ENCODE measurements around the gene LGMN. TPM values are rescaled to one million over a fixed set of nuclear protein-coding genes. Genes with fewer than 3 reads are reported as not detected.
"Not testable (repeated sequence)": the region's sequence is repeated elsewhere in the genome, so short reads cannot be mapped to it uniquely, and the experiment has no call there.

LGMN gene
- total RNA-seq, 2 experiments from 2014 or later = 2.1 to 2.3 TPM

GRCh38 chr14:92774572-92774971 lies 26.1 kb upstream of the LGMN start:
- H3K27ac Mint-ChIP-seq = no peak overlapping the region
- H3K4me1 Mint-ChIP-seq (ENCODE audit: low read depth) = peaks cover 12% of the 10 kb centered on the region
- ChIA-PET POLR2A (no interaction called here), CTCF (no interaction called here)
- DNase-seq (no peak), ATAC-seq (no peak)
- H3K36me3 Mint-ChIP-seq (ENCODE audit: low read depth) = no peaks in the 10 kb centered on the region
- peaks cover 4% of the 10 kb centered on the region for H3K27me3 Mint-ChIP-seq
- TF ChIP-seq, protein P1, sequence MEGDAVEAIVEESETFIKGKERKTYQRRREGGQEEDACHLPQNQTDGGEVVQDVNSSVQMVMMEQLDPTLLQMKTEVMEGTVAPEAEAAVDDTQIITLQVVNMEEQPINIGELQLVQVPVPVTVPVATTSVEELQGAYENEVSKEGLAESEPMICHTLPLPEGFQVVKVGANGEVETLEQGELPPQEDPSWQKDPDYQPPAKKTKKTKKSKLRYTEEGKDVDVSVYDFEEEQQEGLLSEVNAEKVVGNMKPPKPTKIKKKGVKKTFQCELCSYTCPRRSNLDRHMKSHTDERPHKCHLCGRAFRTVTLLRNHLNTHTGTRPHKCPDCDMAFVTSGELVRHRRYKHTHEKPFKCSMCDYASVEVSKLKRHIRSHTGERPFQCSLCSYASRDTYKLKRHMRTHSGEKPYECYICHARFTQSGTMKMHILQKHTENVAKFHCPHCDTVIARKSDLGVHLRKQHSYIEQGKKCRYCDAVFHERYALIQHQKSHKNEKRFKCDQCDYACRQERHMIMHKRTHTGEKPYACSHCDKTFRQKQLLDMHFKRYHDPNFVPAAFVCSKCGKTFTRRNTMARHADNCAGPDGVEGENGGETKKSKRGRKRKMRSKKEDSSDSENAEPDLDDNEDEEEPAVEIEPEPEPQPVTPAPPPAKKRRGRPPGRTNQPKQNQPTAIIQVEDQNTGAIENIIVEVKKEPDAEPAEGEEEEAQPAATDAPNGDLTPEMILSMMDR (IDR thresholded peaks at IDR 0.05) = no peak
- no peak overlapping the region for H3K4me3 Mint-ChIP-seq
- intact Hi-C loops (cut with micrococcal nuclease) = no loop called here
- no peaks in the 10 kb centered on the region for H3K9me3 Mint-ChIP-seq

GRCh38 chr14:92770484-92770883 lies 22.1 kb upstream of the LGMN start:
- no peak for DNase-seq
- H3K36me3 Mint-ChIP-seq (ENCODE audit: low read depth) = no peaks in the 10 kb centered on the region
- H3K4me3 Mint-ChIP-seq = no peak overlapping the region
- intact Hi-C loops (cut with micrococcal nuclease) = no loop called here
- POLR2A ChIA-PET = no interaction called here
- H3K9me3 Mint-ChIP-seq = no peaks in the 10 kb centered on the region
- CTCF ChIA-PET = interaction anchor here (3.2 kb wide), 1 partner anchor 55 kb away, joined by 9 read pairs; no protein-coding TSS in a partner anchor
- no peak for ATAC-seq
- no peak overlapping the region for H3K27ac Mint-ChIP-seq
- peaks cover 9% of the 10 kb centered on the region for H3K27me3 Mint-ChIP-seq
- TF ChIP-seq, protein P1 (IDR thresholded peaks at IDR 0.05) = no peak
- H3K4me1 Mint-ChIP-seq (ENCODE audit: low read depth) = peaks cover 26% of the 10 kb centered on the region

- Mint-ChIP-seq H3K27me3 (peaks cover 11% of the 10 kb centered on the region), H3K27ac (no peak overlapping the region), H3K36me3 (ENCODE audit: low read depth) (no peaks in the 10 kb centered on the region), H3K4me3 (no peak overlapping the region), H3K4me1 (ENCODE audit: low read depth) (peaks cover 18% of the 10 kb centered on the region), H3K9me3 (no peaks in the 10 kb centered on the region)
- TF ChIP-seq, protein P1 (IDR thresholded peaks at IDR 0.05) = no peak
- intact Hi-C loops (cut with micrococcal nuclease) = loop anchor here (5.0 kb wide), 1 partner anchor 36 kb away; no protein-coding TSS in a partner anchor
- POLR2A ChIA-PET = interaction anchor here (0.6 to 1.5 kb wide), 3 partner anchors 18 to 483 kb away, joined by 3 to 5 read pairs (median 5); partner anchors contain the start of gene GOLGA5
- CTCF ChIA-PET = no interaction called here
- DNase-seq (no peak), ATAC-seq (no peak)
Observed at GRCh38 chr14:92768795-92769194, 20.4 kb upstream of the LGMN start.

DNA sequence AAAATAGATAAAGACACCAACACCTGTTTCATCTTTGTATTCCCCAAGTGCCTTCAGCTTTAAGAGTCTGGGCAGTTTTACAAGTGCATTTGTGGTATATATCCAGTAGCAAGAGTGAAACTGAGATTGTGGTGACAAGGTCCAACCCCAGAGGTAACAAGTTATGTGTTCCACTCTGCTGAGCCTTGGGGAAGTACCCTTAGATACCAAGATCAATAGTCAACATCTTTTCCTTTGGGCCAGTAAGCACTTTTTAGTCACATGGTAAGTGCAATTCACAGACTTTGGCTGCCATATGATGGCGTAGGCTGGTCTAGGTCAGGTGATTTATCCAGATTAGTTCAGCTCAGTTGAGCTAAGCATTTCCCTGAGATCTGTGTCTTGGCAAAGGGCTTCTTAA lies 19.8 kb upstream of the LGMN start:
- not testable (repeated sequence) for H3K4me3 Mint-ChIP-seq; H3K9me3 Mint-ChIP-seq; H3K36me3 Mint-ChIP-seq (ENCODE audit: low read depth); H3K27ac Mint-ChIP-seq
- DNase-seq = peak; percentile 77
- intact Hi-C loops (cut with micrococcal nuclease) = loop anchor here (5.0 kb wide), 1 partner anchor 36 kb away; no protein-coding TSS in a partner anchor
- ChIA-PET CTCF (interaction anchor here (1.4 kb wide), 1 partner anchor 15 kb away, joined by 3 read pairs; no protein-coding TSS in a partner anchor), POLR2A (interaction anchor here (0.6 to 1.7 kb wide), 3 partner anchors 8 to 34 kb away, joined by 3 to 5 read pairs (median 5); no protein-coding TSS in a partner anchor)
- Mint-ChIP-seq H3K4me1 (ENCODE audit: low read depth) (peaks cover 18% of the 10 kb centered on the region), H3K27me3 (peaks cover 12% of the 10 kb centered on the region)
- peak; percentile 95 for ATAC-seq

- ATAC-seq; H3K36me3 Mint-ChIP-seq (ENCODE audit: low read depth); H3K27ac Mint-ChIP-seq; intact Hi-C loops (cut with micrococcal nuclease); POLR2A ChIA-PET; H3K9me3 Mint-ChIP-seq; H3K4me3 Mint-ChIP-seq; DNase-seq: not testable (repeated sequence)
- H3K4me1 Mint-ChIP-seq (ENCODE audit: low read depth) = peaks cover 39% of the 10 kb centered on the region
- CTCF ChIA-PET = interaction anchor here (0.7 kb wide), 1 partner anchor 49 kb away, joined by 3 read pairs; no protein-coding TSS in a partner anchor
- peaks cover 25% of the 10 kb centered on the region for H3K27me3 Mint-ChIP-seq
Observed at GRCh38 chr14:92763666-92764631, 15.5 kb upstream of the LGMN start.

DNA sequence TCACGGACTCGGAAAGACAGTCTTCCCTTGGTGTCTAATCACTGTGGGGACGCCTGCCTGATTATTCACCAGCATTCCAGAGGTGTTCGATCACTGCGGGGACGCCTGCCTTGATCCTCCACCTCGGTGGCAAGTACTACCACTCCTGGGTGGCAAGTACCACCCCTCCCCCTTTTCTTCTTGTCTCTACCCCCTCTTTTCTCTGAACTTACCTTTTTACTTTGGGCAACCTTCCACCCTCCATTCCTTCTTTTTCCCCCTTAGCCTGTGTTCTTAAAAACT lies 12.0 kb upstream of the LGMN start:
- Mint-ChIP-seq H3K9me3 (no peaks in the 10 kb centered on the region), H3K27me3 (peaks cover 19% of the 10 kb centered on the region), H3K4me3 (no peak overlapping the region), H3K4me1 (ENCODE audit: low read depth) (peaks cover 24% of the 10 kb centered on the region), H3K36me3 (ENCODE audit: low read depth) (no peaks in the 10 kb centered on the region), H3K27ac (peak overlapping the region; percentile 76)
- intact Hi-C loops (cut with micrococcal nuclease) = no loop called here
- DNase-seq = no peak
- POLR2A ChIA-PET = no interaction called here
- no peak for ATAC-seq
- CTCF ChIA-PET = no interaction called here
- TF ChIP-seq, protein P1 (IDR thresholded peaks at IDR 0.05) = no peak

All from activated CD8-positive, alpha-beta T cell treated with anti-CD3 and anti-CD28 coated beads for 36 hours (primary cell).